ENCODE data around the gene PHF2.
A peak's percentile ranks its signal among the peaks of the same experiment; 100 is the strongest.

The PHF2 gene

DNA sequence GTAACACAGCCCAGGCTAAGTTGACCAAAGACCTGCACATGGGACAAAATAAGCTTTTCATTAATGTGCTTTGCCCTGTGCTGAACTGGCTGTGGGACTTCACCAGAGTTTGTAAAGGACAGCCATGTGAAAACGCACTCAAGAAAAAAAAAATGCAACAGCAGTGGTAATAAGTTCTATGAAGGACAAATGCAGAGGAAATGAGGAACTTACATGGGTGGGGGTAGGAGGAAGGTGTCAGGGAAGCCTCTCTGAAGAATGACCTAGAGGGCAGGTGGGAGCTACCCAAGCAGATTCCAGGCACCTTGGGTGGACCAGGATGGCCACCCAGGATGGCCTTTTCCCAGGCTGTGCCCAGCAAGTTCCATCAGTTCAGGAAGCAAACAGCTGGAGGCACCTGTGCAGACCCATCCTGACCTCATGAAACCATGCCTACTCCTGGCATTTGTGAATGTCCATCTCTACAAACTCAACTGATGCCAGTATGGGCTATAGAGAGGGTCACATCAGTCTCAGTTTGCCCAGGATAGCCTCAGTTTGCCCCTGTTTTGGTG lies 6.7 kb upstream of the PHF2 start:
- DNase-seq, result peak; percentile 15 to 17

DNA sequence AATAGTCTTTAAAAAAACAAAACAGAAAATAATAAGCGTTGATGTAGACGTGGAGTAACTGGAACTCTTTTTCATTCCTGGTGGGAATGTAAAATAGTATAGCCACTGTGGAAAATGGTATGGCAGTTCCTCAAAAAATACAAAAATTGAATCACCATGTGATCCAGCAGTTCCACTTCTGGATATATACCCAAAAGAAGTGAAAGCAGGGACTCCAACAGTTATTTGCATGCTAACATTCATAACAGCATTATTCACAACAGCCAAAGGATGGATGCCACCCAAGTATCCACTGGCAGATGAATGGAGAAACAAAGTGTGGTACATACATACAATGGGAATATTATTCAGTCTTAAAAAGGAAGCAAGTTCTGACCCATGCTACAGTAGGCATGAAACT lies 4.2 kb upstream of the PHF2 start:
- DNase-seq, result no peak

DNA sequence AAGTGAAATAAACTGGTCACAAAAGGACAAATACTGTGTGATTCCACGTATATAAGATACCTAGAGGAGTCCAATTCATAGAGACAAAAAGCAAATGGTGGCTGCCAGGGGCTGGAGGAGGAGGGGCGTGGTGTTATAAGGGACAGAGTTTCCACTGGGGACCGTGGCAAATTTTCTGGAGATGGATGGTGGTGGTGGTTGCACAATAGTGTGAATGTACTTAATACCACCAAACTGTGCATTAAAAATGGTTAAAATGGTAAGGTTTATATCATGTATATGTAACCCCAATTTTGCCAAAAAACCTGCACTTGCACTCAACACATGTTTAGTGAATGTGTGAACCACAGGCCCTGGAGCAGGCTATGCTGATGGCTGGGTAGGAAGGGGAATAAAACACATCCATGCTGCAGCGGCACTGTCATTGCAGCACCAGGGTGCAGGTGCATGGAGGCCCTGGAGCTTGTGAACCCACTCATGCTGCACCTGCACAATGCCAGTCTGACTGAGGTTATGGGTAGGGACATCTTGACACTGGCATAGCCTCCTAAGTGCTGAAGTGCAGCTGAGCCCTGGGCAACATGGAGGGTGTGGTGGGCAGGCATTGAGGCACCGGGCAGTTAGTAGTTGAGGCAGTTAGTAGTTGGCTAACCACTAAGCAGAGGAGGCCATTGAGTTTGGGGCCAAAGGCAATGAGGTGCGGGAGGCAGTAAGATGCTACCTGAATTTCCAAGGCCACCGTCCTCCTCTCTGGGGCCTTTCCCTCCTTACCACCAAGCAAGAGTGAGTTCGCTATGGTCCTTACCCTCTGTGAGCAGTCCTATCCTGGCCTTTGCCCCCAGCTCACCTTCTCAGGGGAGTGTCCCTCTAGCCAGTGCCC lies 3.5 kb upstream of the PHF2 start:
- DNase-seq, result no peak

GRCh38 chr9:93573516-93573828 lies 2.9 kb upstream of the PHF2 start:
- DNase-seq, result no peak

DNA sequence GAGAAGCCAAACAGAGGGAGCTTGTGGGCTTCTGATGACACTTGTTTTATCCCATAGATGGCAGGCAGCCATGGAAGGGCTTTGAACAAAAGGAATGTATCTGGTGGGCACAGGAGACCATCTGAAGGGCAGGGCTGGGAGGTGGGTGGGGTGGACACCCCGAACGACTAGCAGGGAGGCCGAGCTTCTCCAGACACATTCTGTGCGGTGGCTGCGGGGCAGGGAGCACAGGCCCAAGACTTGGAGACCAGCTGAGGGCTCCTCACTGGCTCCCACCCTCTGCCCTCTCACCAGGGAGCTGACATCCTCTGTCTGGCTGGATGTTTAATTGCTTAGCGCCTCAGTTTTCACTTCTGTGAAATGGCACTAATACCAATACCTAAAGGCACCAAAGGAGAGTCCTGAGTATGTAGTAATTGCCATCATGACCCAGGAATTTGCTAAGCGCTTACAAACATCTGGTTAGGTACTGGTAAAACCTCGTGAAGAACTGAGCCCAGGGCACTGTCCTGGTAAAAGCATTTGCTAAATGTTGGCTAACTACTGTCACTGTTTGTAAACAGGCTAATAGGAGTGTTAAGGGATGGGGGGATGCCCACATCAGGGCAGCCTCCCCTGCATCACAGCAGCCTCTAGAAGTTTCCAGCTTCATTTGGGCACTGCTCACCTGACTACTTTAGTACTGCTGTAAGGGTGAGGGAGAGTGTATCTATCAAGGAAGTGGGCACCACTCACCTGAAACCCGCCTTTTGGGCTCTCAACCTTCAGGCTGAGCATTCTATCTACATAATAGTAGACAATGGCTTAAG lies 2.1 kb upstream of the PHF2 start:
- DNase-seq, result no peak

GRCh38 chr9:93574900-93575795 lies 1.2 kb upstream of the PHF2 start:
- DNase-seq, result no peak

DNA sequence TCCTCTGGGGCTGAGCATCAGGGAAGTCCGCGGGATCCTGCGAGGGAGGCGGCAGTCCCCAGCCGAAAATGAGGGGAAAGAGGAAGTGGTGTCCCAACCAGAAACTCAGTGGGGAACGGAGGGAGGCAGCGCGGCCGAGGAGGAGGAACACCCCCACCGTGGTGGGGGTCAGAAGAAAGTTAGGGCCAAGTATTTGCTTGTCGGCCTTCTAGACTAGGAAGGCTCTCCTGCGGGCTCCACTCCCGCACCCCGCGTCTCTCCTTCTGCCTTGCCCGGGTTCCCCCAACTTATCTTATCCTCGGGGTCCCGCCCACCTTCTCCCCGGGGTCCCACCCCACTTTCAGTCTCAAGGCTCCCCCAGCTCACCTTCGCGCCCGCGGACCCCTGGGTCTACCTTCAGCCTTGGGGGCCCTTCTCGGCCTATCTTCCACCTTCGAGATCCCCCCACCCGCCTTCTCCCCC lies 557 bp upstream of the PHF2 start:
- peak; percentile 83 to 86 for DNase-seq

- DNase-seq, result peak in 1 of 2 donors; percentile 15
These were observed 942 bp downstream of the PHF2 start for GRCh38 chr9:93577078-93577974.

GRCh38 chr9:93577975-93578682 lies 1.7 kb downstream of the PHF2 start:
- no peak for DNase-seq

DNA sequence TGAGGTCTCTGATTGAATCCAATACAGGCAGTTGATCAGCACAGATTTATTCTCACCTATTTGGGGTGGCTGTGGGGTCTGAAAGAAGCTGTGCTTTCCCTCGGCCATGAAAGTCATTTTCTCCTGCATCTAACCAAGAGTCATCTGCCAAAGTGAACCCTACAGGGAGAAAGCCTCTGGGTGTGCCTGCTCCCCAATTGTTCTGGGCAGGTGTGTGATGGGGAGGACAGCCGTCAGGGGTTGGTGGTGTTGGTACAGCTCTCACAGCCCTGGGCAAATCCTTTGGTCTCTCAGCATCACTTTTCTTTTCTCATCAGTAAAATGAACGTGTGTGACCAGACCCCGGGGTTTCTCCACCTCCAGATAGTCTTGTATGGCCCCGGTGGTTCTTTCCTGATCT lies 2.5 kb downstream of the PHF2 start:
- DNase-seq, result no peak

GRCh38 chr9:93579711-93580516 lies 3.5 kb downstream of the PHF2 start:
- DNase-seq, result no peak

DNA sequence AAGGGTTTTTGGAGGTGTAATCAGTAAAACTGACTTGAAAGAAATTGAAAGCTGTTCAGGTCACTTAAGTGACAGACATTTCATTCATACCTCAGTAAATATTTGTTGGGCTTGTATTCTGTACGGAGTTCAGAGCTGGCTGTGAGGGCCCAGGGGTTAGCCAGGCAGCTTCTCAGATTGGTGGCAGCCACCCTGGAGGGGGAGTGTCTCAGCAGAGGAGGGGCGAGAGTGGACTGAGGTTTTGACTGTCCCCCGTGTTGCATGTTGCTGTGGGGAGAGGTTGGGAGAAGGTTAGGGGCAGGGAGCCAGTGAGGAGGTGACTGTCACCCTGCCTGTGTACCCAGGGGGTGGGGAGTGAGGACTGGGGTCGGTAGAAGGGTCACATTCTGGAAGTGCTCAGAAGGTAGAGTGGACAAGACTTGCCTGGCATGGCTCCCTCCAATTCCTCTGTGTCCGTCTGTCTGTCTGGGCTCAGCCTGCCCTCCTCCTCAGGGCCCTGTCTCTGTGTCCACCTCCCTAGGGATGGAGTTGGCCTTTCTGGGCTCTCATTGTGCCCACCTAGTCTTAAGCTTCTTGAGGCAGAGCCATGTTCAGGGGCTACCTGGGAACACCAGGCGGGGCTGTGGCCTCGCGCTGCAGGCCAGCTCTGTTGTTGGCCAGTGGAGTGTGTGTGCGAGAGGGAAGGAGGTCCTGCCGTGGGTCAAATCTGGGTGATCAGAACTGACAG lies 4.4 kb downstream of the PHF2 start:
- DNase-seq, result no peak

DNA sequence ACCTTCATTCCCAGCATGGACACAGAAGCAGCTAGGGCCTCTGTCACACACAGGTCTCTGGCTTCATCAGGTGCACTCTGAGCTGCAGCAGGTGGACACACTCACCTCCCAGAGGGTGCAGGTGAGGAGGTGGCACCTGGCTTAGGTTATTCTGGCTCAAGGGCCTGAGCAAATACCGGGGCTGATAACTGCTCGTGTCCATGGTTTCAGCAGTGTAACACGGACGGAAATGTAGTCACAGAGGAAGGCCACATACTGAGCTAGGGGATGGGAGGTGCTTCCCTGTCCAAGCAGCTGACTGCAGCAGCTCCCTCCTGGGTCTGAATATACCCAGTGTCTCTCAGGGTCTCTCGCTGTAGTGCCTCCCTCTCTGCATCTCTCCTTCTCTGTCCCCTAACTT lies 5.7 kb downstream of the PHF2 start:
- no peak for DNase-seq

- DNase-seq, result no peak
These were observed 6.2 kb downstream of the PHF2 start for GRCh38 chr9:93582550-93582949.

GRCh38 chr9:93585259-93585658 lies 8.9 kb downstream of the PHF2 start:
- no peak for DNase-seq

- DNase-seq, result no peak
These were observed 9.3 kb downstream of the PHF2 start for GRCh38 chr9:93585695-93586094.

- no peak for DNase-seq
These were observed 10.1 kb downstream of the PHF2 start for GRCh38 chr9:93586290-93587057.

- DNase-seq, result no peak
These were observed 10.9 kb downstream of the PHF2 start for GRCh38 chr9:93587284-93587650.
